ENCODE results near the gene ARHGEF1.

ARHGEF1 gene

DNA sequence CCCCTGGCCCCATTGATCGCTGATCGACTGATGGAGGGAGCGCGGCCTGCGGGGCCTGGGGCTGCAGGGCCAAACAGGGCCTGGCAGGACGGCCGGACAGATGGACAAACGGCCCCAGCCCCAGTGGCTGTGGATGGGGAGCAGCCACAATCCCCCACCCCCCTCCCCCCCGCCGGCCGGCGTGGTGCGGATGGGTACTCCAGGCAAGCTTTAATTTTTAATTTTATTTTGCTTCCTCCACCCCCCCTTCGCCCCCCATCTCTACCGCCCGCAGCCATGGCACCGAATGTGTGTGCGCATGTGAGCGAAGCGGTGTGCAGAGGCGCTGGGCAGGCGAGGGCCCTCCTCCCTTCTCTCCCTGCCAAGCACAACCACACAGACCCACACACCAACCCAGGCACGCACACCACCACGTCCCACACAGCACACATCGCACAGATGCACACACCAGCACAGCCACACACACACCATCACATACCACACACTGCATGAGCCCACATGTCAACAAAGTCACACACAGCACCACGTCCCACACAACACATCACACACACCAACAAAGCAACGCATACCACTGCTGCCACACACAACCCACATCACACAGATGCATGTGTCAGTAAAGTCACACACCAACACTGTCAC, 32.9 kb downstream of the ARHGEF1 start:
- no peak overlapping the region for H3K27ac ChIP-seq (ENCODE audit: extremely low read depth, low read depth, low read length)
- ChIA-PET CTCF (no interaction called here), POLR2A (no interaction called here)
- H3K4me3 ChIP-seq (ENCODE audit: low read depth, low read length) = no peak overlapping the region
- H3K36me3 ChIP-seq (ENCODE audit: control insufficient read depth in 2 of 2, insufficient read depth in 1 of 2, low read length in 2 of 2) = no peaks in the 10 kb centered on the region
- no peaks in the 10 kb centered on the region for H3K4me1 ChIP-seq (ENCODE audit: control insufficient read depth, insufficient read depth, low read length)
- TF ChIP-seq ZNF404 (tag by site-specific recombination; IDR thresholded peaks at IDR 0.05) (no peak), ZNF248 (tag by site-specific recombination; IDR thresholded peaks at IDR 0.05) (0 out of 2 replicates have a peak, but pooled peaks have one; percentile 52), ZNF398 (tag by site-specific recombination; IDR thresholded peaks at IDR 0.05) (peak; percentile 12; the same call in 1 of the 2 replicates), ZNF132 (tag by site-specific recombination; IDR thresholded peaks at IDR 0.05; ENCODE audit: borderline replicate concordance) (no peak), EGR2 (tag by site-specific recombination; IDR thresholded peaks at IDR 0.05; ENCODE audit: low read depth) (peak; percentile 78; the same call in 1 of the 2 replicates), ZNF175 (tag by site-specific recombination; IDR thresholded peaks at IDR 0.05) (peak; percentile 92; the same call in 1 of the 2 replicates), ZNF169 (tag by site-specific recombination; IDR thresholded peaks at IDR 0.05) (0 out of 2 replicates have a peak, but pooled peaks have one; percentile 16), ZFHX2 (tag by site-specific recombination; conservative IDR thresholded peaks at IDR 0.05) (peak; percentile 88), ZNF626 (tag by site-specific recombination; IDR thresholded peaks at IDR 0.05) (no peak), ZNF521 (tag by site-specific recombination; IDR thresholded peaks at IDR 0.05) (0 out of 2 replicates have a peak, but pooled peaks have one; percentile 51), ZNF311 (tag by site-specific recombination; IDR thresholded peaks at IDR 0.05; ENCODE audit: borderline replicate concordance) (peak; percentile 89; the same call in 1 of the 2 replicates)
- TF ChIP-seq, protein P1, sequence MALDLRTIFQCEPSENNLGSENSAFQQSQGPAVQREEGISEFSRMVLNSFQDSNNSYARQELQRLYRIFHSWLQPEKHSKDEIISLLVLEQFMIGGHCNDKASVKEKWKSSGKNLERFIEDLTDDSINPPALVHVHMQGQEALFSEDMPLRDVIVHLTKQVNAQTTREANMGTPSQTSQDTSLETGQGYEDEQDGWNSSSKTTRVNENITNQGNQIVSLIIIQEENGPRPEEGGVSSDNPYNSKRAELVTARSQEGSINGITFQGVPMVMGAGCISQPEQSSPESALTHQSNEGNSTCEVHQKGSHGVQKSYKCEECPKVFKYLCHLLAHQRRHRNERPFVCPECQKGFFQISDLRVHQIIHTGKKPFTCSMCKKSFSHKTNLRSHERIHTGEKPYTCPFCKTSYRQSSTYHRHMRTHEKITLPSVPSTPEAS (tag by site-specific recombination; IDR thresholded peaks at IDR 0.05) = peak; percentile 76
- TF ChIP-seq, protein P2, sequence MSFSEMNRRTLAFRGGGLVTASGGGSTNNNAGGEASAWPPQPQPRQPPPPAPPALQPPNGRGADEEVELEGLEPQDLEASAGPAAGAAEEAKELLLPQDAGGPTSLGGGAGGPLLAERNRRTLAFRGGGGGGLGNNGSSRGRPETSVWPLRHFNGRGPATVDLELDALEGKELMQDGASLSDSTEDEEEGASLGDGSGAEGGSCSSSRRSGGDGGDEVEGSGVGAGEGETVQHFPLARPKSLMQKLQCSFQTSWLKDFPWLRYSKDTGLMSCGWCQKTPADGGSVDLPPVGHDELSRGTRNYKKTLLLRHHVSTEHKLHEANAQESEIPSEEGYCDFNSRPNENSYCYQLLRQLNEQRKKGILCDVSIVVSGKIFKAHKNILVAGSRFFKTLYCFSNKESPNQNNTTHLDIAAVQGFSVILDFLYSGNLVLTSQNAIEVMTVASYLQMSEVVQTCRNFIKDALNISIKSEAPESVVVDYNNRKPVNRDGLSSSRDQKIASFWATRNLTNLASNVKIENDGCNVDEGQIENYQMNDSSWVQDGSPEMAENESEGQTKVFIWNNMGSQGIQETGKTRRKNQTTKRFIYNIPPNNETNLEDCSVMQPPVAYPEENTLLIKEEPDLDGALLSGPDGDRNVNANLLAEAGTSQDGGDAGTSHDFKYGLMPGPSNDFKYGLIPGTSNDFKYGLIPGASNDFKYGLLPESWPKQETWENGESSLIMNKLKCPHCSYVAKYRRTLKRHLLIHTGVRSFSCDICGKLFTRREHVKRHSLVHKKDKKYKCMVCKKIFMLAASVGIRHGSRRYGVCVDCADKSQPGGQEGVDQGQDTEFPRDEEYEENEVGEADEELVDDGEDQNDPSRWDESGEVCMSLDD (tag by site-specific recombination; IDR thresholded peaks at IDR 0.05) = peak; percentile 48; the same call in 1 of the 2 replicates
- H3K9me3 ChIP-seq (ENCODE audit: control insufficient read depth, insufficient read depth, low read depth, low read length) = no peaks in the 10 kb centered on the region

GRCh38 chr19:41917676-41918075, 34.7 kb downstream of the ARHGEF1 start:
- Histone ChIP-seq H3K27ac (ENCODE audit: extremely low read depth, low read depth, low read length) (no peak overlapping the region), H3K36me3 (ENCODE audit: control insufficient read depth in 2 of 2, insufficient read depth in 1 of 2, low read length in 2 of 2) (no peaks in the 10 kb centered on the region)
- TF ChIP-seq GLIS2 (tag by site-specific recombination; IDR thresholded peaks at IDR 0.05) = no peak
- no peak for TF ChIP-seq HOXC10 (CRISPR knock-in tag; IDR thresholded peaks at IDR 0.05)
- TF ChIP-seq ZNF18 (tag by site-specific recombination; IDR thresholded peaks at IDR 0.05) = no peak
- no peak for TF ChIP-seq ZBTB6 (tag by site-specific recombination; IDR thresholded peaks at IDR 0.05)
- peak; percentile 19; the same call in 1 of the 2 replicates for TF ChIP-seq EGR2 (tag by site-specific recombination; IDR thresholded peaks at IDR 0.05; ENCODE audit: low read depth)
- peak; percentile 57 for TF ChIP-seq ZFHX2 (tag by site-specific recombination; conservative IDR thresholded peaks at IDR 0.05)
- no peak for TF ChIP-seq ZBTB44 (tag by site-specific recombination; IDR thresholded peaks at IDR 0.05)
- no peak for TF ChIP-seq ZNF223 (tag by site-specific recombination; IDR thresholded peaks at IDR 0.05)
- no peak for TF ChIP-seq SP3 (tag by site-specific recombination; IDR thresholded peaks at IDR 0.05)
- no peak for TF ChIP-seq ZNF341 (tag by site-specific recombination; IDR thresholded peaks at IDR 0.05; ENCODE audit: low read depth)
- TF ChIP-seq SCRT2 (tag by site-specific recombination; IDR thresholded peaks at IDR 0.05) = peak; percentile 59

More at GRCh38 chr19:41917676-41918075, 34.7 kb downstream of the ARHGEF1 start:
- H3K4me1 ChIP-seq (ENCODE audit: control insufficient read depth, insufficient read depth, low read length) = no peaks in the 10 kb centered on the region
- H3K4me3 ChIP-seq (ENCODE audit: low read depth, low read length) = no peak overlapping the region
- no peaks in the 10 kb centered on the region for H3K9me3 ChIP-seq (ENCODE audit: control insufficient read depth, insufficient read depth, low read depth, low read length)
- ChIA-PET CTCF (no interaction called here), POLR2A (interaction anchor here (0.6 kb wide), 1 partner anchor 246 kb away, joined by 3 read pairs; no protein-coding TSS in a partner anchor)
